MM.1S (cell line): ENCODE results near the gene PRKAG2.
"Not testable (repeated sequence)": the region's sequence is repeated elsewhere in the genome, so short reads cannot be mapped to it uniquely, and the experiment has no call there.

ENCODE experiments used
- DNase-seq: peaks from one replicate; pipeline ENCODE4 v3.0.0-alpha.2; 2015
- H2AFZ ChIP-seq: fragments of 300-600 bp; sonication (generic); 2 replicates; pipeline ENCODE4 v1.6.0; 2016; ENCODE audit warnings: antibody characterized with exemption, low read length
- H3F3A ChIP-seq: fragments of 300-600 bp; sonication (generic); 2 replicates; pipeline ENCODE4 v1.6.1; 2016; ENCODE audit warnings: mild to moderate bottlenecking, antibody characterized with exemption, low read length, moderate library complexity, mixed read lengths; ENCODE audit not compliant: insufficient read depth
- H3K27ac ChIP-seq: fragments of 300-600 bp; sonication (generic); 2 replicates; pipeline ENCODE4 v1.5.1; 2016; ENCODE audit warnings: mild to moderate bottlenecking, low read length
- H3K27me3 ChIP-seq: fragments of 300-600 bp; sonication (generic); replicated peaks from 2 replicates; pipeline ENCODE4 v1.6.0; 2016; ENCODE audit warnings: low read length; ENCODE audit not compliant: insufficient read depth
- H3K36me3 ChIP-seq: fragments of 300-600 bp; sonication (generic); replicated peaks from 2 replicates; pipeline ENCODE4 v1.6.1; 2016; ENCODE audit warnings: mild to moderate bottlenecking, low read length, mixed read lengths; ENCODE audit not compliant: insufficient read depth
- H3K4me1 ChIP-seq: fragments of 300-600 bp; sonication (generic); 2 replicates; pipeline ENCODE4 v1.6.1; 2016; ENCODE audit warnings: low read length, mixed read lengths
- H3K4me2 ChIP-seq: fragments of 300-600 bp; sonication (generic); 2 replicates; pipeline ENCODE4 v1.6.0; 2016; ENCODE audit warnings: low read depth, low read length
- H3K4me3 ChIP-seq: fragments of 300-600 bp; sonication (generic); 2 replicates; pipeline ENCODE4 v1.5.1; 2016; ENCODE audit warnings: low read length, mixed read lengths
- H3K79me2 ChIP-seq: fragments of 300-600 bp; sonication (generic); 2 replicates; pipeline ENCODE4 v1.6.1; 2016; ENCODE audit warnings: mixed run types, low read length, mixed read lengths
- H3K9ac ChIP-seq: fragments of 300-600 bp; sonication (generic); 2 replicates; pipeline ENCODE4 v1.6.1; 2016; ENCODE audit warnings: low read length, mixed read lengths
- H3K9me2 ChIP-seq: fragments of 300-600 bp; sonication (generic); replicated peaks from 2 replicates; pipeline ENCODE4 v1.6.1; 2016; ENCODE audit warnings: mild to moderate bottlenecking, low read length, mixed read lengths; ENCODE audit not compliant: insufficient read depth
- H3K9me3 ChIP-seq: fragments of 300-600 bp; sonication (generic); replicated peaks from 2 replicates; pipeline ENCODE4 v1.6.1; 2016; ENCODE audit warnings: mild to moderate bottlenecking, low read length, mixed read lengths; ENCODE audit not compliant: insufficient read depth
- H4K20me1 ChIP-seq: fragments of 300-600 bp; sonication (generic); 2 replicates; pipeline ENCODE4 v1.6.1; 2016; ENCODE audit warnings: mild to moderate bottlenecking, low read length, moderate library complexity, mixed read lengths; ENCODE audit not compliant: insufficient read depth
- CTCF ChIP-seq: fragments of 300-600 bp; sonication (generic); IDR thresholded peaks from 2 replicates; pipeline ENCODE4 v1.5.1; 2016; ENCODE audit warnings: antibody characterized with exemption, low read length, mixed read lengths
- EZH2 ChIP-seq: fragments of 300-600 bp; sonication (generic); optimal IDR thresholded peaks from 2 replicates; pipeline ENCODE3; 2017; ENCODE audit warnings: low read depth, mild to moderate bottlenecking, antibody characterized with exemption, low read length, mixed read lengths
- EZH2phosphoT487 ChIP-seq: fragments of 300-600 bp; sonication (generic); IDR thresholded peaks from 2 replicates; pipeline ENCODE4 v1.6.1; 2018; ENCODE audit warnings: antibody characterized with exemption, low read length

Gene PRKAG2

GRCh38 chr7:151579644-151580043, 297.3 kb downstream of the PRKAG2 start:
- H3K36me3 ChIP-seq, result no peaks in the 10 kb centered on the region
- H3K27me3 ChIP-seq, result no peaks in the 10 kb centered on the region
- H3K9me2 ChIP-seq, result no peaks in the 10 kb centered on the region
- no peaks in the 10 kb centered on the region for H3K4me1 ChIP-seq
- no peak overlapping the region for H3K4me3 ChIP-seq
- TF ChIP-seq EZH2phosphoT487 (no peak), EZH2 (no peak), CTCF (no peak)
- no peak overlapping the region for H2AFZ ChIP-seq
- no peaks in the 10 kb centered on the region for H4K20me1 ChIP-seq
- no peak for DNase-seq
- no peaks in the 10 kb centered on the region for H3K9me3 ChIP-seq
- H3K79me2 ChIP-seq, result no peaks in the 10 kb centered on the region
- no peak overlapping the region for H3K9ac ChIP-seq
- H3K4me2 ChIP-seq, result no peak overlapping the region
- H3K27ac ChIP-seq, result no peak overlapping the region
- H3F3A ChIP-seq, result no peaks in the 10 kb centered on the region

- Histone ChIP-seq H3F3A (no peaks in the 10 kb centered on the region), H4K20me1 (no peaks in the 10 kb centered on the region), H3K9me2 (no peaks in the 10 kb centered on the region), H3K9ac (no peak overlapping the region), H3K4me2 (no peak overlapping the region), H3K4me3 (no peak overlapping the region), H3K27ac (no peak overlapping the region), H3K79me2 (no peaks in the 10 kb centered on the region), H3K9me3 (no peaks in the 10 kb centered on the region), H3K36me3 (no peaks in the 10 kb centered on the region), H3K27me3 (no peaks in the 10 kb centered on the region), H3K4me1 (no peaks in the 10 kb centered on the region), H2AFZ (no peak overlapping the region)
- TF ChIP-seq EZH2, result no peak
- no peak for DNase-seq
These were observed 301.5 kb downstream of the PRKAG2 start for GRCh38 chr7:151575410-151575809.

GRCh38 chr7:151573046-151573445, 303.9 kb downstream of the PRKAG2 start:
- H2AFZ ChIP-seq, H3K9me3 ChIP-seq, H3F3A ChIP-seq, H3K79me2 ChIP-seq, H3K4me3 ChIP-seq, H3K36me3 ChIP-seq, H3K4me2 ChIP-seq, H3K27ac ChIP-seq, H3K27me3 ChIP-seq, DNase-seq, H3K9ac ChIP-seq, H3K9me2 ChIP-seq, H4K20me1 ChIP-seq, H3K4me1 ChIP-seq: not testable (repeated sequence)

GRCh38 chr7:151572136-151572535, 304.8 kb downstream of the PRKAG2 start:
- H3K79me2 ChIP-seq, result no peaks in the 10 kb centered on the region
- no peak overlapping the region for H3K4me2 ChIP-seq
- no peak overlapping the region for H3K9ac ChIP-seq
- TF ChIP-seq EZH2 (no peak), CTCF (no peak), EZH2phosphoT487 (no peak)
- H3K36me3 ChIP-seq, result no peaks in the 10 kb centered on the region
- no peak overlapping the region for H3K4me3 ChIP-seq
- no peak overlapping the region for H2AFZ ChIP-seq
- no peak overlapping the region for H3K27ac ChIP-seq
- no peak for DNase-seq
- H4K20me1 ChIP-seq, result no peaks in the 10 kb centered on the region
- no peaks in the 10 kb centered on the region for H3K4me1 ChIP-seq
- H3K9me3 ChIP-seq, result no peaks in the 10 kb centered on the region
- H3K9me2 ChIP-seq, result no peaks in the 10 kb centered on the region
- H3F3A ChIP-seq, result no peaks in the 10 kb centered on the region
- no peaks in the 10 kb centered on the region for H3K27me3 ChIP-seq
